GM12892 (cell line): Measurements from ENCODE around the gene SLC38A10.

Experiments
- POLR2A ChIP-seq: IDR thresholded peaks from 2 replicates; pipeline ENCODE4 v1.6.1; 2011; ENCODE audit warnings: low read depth, low read length, control low read depth
- POLR2AphosphoS5 ChIP-seq: IDR thresholded peaks from 2 replicates; pipeline ENCODE4 v1.6.1; 2011; ENCODE audit warnings: low read depth, low read length, control low read depth
- TAF1 ChIP-seq: IDR thresholded peaks from 2 replicates; pipeline ENCODE4 v1.6.1; 2011; ENCODE audit warnings: low read depth, mild to moderate bottlenecking, control low read depth, low read length, borderline replicate concordance

DNA sequence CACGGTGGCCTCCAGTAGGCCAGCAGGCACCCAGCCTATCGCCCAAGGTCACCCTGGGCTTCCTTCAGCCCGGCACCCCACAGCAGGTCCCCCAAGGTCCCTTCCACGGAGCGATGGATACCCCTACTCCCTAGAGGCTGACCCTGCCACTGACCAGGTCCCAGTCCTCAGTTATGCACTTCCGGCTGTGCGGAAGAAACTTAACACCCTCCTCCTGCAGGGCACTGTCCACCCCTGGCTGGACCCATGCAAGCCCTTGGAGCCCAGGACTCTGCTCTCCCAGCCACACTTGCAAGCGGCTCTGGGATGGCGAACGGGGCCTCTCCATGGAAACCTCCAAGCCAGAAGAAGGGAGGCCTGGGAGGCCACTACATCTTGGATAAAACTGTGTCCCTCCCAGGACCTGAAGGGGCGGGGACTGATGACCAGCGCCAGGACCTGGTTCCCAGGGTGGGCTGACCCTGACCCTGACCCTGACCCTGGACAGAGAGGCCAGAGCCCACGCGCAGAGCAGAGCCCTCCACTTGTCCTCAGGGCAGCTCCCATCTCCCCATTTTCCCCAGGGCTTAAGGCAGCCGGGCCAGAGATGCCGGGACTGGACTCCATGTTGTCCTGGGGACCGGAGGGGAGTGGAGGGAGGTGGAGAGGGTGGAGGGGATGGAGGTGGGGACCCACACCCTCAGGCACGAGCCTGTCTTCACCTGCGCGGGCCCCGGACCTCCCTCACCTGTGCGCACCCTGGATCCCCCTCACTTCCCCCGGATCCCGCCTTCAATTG, 73.1 kb downstream of the SLC38A10 start:
- TF ChIP-seq POLR2A: no peak
- no peak for TF ChIP-seq TAF1
- no peak for TF ChIP-seq POLR2AphosphoS5
